ENCODE results near the gene RAB11FIP3.

Gene RAB11FIP3

DNA sequence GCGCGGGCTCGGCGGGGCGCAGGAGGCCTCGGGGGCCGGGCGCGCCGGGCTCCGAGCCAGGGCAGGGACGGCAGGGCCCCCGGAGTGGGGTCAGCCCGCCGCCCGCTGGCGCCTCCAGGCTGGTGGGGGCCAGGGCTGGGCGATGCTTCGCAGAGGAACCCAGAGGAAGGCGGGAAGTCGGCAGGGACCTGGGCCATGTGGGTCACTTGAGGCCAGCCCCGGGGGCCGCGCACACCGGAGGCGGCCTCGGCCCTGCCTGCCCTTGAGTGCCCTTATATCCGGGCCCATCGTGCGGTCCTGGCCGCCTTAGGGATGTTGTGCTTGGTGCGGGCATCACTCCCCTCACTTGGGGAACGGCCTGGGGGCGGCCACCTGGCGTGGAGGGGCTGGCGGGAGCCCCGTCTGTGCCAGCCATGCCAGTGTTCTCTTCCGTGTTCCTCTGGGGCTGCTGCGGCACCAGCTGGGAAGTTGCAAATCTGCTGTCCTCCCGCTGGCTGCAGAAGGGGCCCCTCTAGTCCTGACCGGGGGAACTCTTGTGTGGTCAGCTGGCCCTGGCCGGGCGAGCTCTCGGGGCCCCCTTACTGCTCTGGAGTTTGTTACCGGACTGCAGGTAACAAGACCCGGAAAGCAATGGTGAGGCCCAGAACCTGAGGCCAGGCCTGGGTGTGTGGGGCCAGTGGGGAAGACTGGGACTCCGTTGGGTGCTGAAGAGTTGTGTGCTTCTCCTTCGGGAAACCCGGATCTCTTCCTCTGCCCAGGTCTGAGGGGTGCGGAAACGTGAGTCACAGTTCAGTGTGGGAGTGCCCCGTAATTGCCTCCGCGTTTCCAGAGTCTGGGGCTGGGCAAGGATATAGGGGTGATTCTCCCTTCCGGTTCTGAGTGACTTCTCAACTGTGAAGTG is 102.9 kb downstream of the RAB11FIP3 start:
- Mint-ChIP-seq H3K9me3 (ENCODE audit: low read depth) (no peaks in the 10 kb centered on the region), H3K4me1 (ENCODE audit: low read depth) (peaks cover 17% of the 10 kb centered on the region), H3K4me3 (peak overlapping the region; percentile 94)

DNA sequence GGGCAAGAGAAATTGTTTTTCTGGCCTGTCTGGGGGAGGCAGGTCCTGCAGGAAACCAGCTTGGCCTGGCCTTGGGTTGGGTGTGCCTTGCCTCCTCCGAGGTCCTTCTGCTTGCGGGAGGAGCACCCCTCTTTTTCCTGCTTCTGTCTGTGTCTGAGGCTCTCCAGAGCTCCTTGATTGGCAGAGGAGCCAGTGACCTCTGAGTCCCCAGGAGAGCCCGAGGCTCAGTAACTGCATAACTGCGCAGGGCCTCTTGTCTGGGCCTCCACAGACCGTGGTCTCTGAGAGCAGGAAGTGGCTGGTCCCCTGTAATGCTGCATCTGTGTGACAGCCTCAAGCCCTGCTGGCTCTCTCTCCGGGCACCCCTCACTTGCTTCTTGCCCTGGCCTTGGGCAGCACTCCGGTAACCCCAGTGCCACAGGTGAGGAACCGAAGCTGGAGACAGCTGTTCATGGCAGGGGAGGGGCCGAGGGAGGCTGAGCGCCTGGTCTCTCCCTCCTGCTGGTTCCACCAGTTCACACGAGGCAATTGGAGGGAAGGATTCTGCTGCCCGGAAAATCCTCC is 103.6 kb downstream of the RAB11FIP3 start:
- peaks cover 17% of the 10 kb centered on the region for H3K4me1 Mint-ChIP-seq (ENCODE audit: low read depth)
- no peaks in the 10 kb centered on the region for H3K27me3 Mint-ChIP-seq
- H3K27ac Mint-ChIP-seq = peak overlapping the region; percentile 92
- peak overlapping the region; percentile 94 for H3K4me3 Mint-ChIP-seq
- no peaks in the 10 kb centered on the region for H3K9me3 Mint-ChIP-seq (ENCODE audit: low read depth)
- peaks cover 2% of the 10 kb centered on the region for H3K36me3 Mint-ChIP-seq

More for the DNA sequence above, 102.9 kb downstream of the RAB11FIP3 start:
- Mint-ChIP-seq H3K36me3 (peaks cover 2% of the 10 kb centered on the region), H3K27me3 (no peaks in the 10 kb centered on the region), H3K27ac (peak overlapping the region; percentile 92)

DNA sequence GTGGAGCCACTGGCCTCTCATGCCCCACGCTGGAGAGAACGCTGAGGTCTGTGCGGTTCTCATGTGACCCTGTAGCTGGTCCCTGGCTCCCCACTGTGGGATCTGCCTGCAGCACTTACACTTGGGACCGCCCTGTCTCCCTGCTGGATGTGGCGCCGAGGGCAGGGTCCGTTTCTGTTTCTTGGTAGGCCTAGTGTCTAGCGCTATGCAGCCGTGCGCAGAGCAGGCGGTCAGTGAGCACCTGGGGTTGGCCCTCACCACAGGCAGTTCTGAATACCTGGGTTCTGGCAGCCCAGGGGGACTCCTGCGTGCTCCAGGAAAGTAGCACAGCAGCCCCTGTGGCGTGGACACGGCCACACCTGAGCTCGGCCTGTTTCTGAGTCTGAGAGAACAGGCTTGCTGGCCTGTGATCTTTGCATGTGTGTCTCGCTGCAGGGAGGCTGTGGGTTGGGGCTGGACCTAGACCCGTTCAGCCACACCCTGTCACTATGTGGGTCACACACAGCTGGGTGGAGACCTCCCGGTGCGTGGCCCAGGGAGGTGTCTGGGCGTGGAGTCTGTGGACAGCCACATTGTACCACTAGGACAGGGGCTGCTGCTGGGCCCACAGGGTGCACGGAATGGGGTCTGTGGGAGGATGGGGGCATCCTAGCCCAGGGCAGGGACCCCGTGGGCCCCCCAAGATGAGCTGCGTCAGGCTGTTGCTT is 104.8 kb downstream of the RAB11FIP3 start:
- Mint-ChIP-seq H3K27me3 (no peaks in the 10 kb centered on the region), H3K9me3 (ENCODE audit: low read depth) (no peaks in the 10 kb centered on the region), H3K27ac (peak overlapping the region; percentile 16), H3K4me3 (peak overlapping the region; percentile 94), H3K36me3 (peaks cover 2% of the 10 kb centered on the region), H3K4me1 (ENCODE audit: low read depth) (peaks cover 13% of the 10 kb centered on the region)

DNA sequence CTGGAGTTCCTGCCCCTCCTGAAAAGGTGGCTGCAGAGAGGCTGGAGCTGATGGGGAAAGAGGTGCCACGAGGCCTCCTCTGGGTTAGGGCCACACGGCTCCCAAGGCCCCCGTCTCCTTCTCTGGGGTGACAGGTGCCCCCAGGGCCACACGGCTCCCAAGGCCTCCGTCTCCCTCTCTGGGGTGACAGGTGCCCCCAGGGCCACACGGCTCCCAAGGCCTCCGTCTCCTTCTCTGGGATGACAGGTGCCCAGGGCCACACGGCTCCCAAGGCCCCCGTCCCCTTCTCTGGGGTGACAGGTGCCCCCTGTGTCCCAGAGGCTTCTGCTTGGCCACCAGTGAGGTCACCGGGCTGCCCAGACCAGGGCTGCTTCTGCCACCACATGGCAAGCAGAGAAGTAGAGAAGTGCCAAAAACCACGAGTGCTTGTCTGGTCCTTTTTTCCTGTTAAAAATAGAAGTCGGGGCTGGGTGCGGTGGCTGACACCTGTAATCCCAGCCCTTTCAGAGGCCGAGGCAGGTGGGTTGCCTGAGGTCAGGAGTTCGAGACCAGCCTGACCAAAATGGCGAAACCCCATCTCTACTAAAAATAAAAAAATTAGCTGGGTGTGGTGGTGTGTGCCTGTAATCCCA is 106.2 kb downstream of the RAB11FIP3 start:
- no peaks in the 10 kb centered on the region for H3K36me3 Mint-ChIP-seq
- no peaks in the 10 kb centered on the region for H3K9me3 Mint-ChIP-seq (ENCODE audit: low read depth)
- no peak overlapping the region for H3K27ac Mint-ChIP-seq
- peaks cover 5% of the 10 kb centered on the region for H3K4me1 Mint-ChIP-seq (ENCODE audit: low read depth)
- H3K4me3 Mint-ChIP-seq = no peak overlapping the region
- no peaks in the 10 kb centered on the region for H3K27me3 Mint-ChIP-seq

DNA sequence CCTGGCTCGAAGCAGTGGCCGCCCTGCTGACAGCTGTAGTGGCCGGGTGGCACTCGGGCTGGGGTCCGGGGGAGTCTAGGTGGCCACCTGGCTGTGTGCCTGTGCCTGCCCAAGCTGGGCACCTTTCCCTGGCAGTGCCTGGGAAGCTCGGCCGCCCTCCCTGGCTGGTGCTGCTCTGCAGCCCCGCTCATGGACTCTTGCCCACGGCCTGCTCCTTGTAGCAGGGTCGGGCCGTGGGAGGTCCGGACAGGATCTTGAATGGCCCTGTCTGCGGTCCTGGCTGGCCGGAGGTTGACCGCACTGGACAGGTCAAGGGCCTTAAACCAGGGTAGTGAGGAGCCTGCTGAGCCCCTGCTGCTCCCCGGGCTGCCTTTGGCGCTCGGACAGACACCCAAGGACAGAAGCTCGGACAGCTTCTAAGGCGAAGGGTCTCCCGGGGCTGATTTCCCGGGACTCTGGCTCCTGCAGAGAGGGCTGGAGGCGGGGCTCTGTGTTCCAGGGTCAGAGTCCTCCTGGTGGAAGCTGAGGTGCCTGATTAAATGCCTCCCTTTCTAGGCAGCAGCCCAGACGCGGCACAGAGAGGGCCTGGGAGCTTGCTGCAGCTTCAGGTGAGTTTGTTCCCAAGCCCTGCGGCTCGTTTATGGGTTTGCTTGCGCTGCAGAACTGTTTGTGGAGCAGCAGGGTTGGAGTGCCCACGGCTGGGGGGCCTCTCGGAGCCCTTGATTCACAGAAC is 108.1 kb downstream of the RAB11FIP3 start:
- no peaks in the 10 kb centered on the region for H3K36me3 Mint-ChIP-seq
- H3K27me3 Mint-ChIP-seq = no peaks in the 10 kb centered on the region
- no peak overlapping the region for H3K4me3 Mint-ChIP-seq
- H3K27ac Mint-ChIP-seq = no peak overlapping the region
- H3K4me1 Mint-ChIP-seq (ENCODE audit: low read depth) = peaks cover 5% of the 10 kb centered on the region
- no peaks in the 10 kb centered on the region for H3K9me3 Mint-ChIP-seq (ENCODE audit: low read depth)

DNA sequence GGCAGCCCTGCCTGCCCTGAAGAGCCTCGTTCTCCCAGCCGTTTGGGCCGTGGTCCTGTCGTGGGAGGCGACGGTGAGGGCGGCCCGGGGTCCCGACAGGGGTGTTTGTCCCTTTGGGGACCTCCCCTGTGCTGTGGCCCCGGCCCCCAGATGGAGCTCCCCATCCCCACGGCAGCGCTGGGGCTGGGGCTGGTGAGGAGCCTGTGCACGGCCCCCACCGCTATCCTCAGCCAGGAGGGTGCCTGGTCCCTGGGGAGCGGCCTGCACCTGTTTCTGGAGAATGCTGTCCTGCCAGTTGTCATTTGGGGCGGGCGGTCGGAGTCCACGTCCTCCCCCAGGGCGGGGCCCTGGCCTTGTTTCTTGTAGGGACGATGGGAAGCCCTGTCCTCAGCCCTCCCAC is 108.7 kb downstream of the RAB11FIP3 start:
- no peaks in the 10 kb centered on the region for H3K9me3 Mint-ChIP-seq (ENCODE audit: low read depth)
- H3K36me3 Mint-ChIP-seq = no peaks in the 10 kb centered on the region
- H3K4me3 Mint-ChIP-seq = no peak overlapping the region
- peaks cover 5% of the 10 kb centered on the region for H3K4me1 Mint-ChIP-seq (ENCODE audit: low read depth)
- H3K27me3 Mint-ChIP-seq = no peaks in the 10 kb centered on the region
- no peak overlapping the region for H3K27ac Mint-ChIP-seq

DNA sequence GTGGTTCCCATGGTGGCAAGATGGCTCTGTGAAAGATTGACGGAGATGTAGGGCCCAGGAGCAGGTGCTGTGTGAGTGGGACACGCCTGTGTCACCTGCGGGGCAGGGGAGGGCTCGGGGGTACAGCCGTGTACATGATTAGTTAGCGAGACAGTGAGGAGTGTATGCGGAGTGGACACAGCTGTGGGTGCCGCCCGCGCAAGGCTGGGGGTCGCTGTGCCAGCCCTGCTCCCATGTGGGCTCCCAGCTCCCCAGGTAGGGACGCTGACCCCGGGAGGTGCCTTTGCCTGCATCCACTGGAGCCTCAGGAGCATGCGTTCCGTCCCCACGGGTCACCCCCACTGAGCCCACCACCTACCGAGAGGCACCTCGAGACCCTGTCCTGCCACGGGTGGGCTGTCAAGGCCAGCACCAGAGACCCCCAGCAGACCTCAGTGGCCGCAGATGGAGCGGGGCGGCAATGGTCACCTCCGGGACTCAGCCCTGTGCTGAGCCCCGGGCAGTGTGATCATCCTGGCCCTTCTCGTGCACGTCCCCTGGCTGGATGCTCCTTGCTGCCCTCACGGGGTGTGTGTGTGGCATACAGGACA is 109.5 kb downstream of the RAB11FIP3 start:
- Mint-ChIP-seq H3K36me3 (no peaks in the 10 kb centered on the region), H3K9me3 (ENCODE audit: low read depth) (no peaks in the 10 kb centered on the region), H3K27ac (no peak overlapping the region), H3K4me3 (no peak overlapping the region), H3K27me3 (no peaks in the 10 kb centered on the region), H3K4me1 (ENCODE audit: low read depth) (peaks cover 3% of the 10 kb centered on the region)

DNA sequence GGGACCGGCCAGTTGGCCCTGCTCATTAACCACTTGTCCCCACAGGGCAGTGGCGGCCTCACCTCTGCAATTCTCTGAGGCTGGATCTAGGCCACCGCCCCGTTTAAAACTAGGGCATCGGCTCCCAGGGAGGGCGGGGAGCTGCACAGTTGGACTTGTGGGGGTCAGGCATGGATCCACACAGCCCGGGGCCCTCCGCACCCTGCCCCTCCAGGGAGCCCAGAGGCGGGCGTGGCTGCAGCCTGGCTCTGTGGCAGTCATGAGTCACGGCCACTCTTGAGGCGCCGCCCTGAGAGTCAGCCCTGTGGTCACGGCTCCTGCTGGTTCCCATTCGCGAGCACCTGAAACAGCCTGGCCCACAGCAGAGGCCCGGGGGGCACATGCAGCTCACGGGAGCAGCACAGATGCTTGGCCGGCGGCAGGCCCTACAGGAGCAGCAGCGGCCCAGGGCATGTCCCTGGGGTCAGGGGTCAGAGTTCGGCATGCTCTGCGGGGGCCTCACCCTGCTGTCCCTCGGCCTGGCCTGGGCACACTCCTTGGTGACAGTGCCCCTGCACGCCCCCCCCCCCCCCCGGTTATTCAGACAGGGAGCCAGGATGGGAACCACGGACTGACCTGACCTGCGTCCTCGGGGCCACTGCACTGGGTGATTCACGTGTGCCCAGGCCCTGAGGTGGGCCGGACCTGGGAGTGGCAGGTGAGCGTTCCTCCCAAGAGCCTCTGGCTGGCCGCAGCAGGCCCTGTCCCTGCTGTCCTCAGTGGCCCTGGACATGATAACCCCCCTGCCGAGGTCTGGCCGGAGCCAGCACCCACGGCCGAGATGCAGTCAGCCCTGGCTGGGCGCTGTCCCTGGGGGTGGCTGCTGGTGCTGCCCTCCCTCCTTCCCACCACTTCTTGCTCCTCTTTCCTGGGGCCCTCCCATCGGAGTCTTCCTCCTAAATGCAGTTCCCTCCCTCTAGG is 110.3 kb downstream of the RAB11FIP3 start:
- no peaks in the 10 kb centered on the region for H3K27me3 Mint-ChIP-seq
- H3K4me1 Mint-ChIP-seq (ENCODE audit: low read depth) = no peaks in the 10 kb centered on the region
- no peak overlapping the region for H3K4me3 Mint-ChIP-seq
- no peaks in the 10 kb centered on the region for H3K36me3 Mint-ChIP-seq
- H3K27ac Mint-ChIP-seq = no peak overlapping the region
- H3K9me3 Mint-ChIP-seq (ENCODE audit: low read depth) = no peaks in the 10 kb centered on the region

DNA sequence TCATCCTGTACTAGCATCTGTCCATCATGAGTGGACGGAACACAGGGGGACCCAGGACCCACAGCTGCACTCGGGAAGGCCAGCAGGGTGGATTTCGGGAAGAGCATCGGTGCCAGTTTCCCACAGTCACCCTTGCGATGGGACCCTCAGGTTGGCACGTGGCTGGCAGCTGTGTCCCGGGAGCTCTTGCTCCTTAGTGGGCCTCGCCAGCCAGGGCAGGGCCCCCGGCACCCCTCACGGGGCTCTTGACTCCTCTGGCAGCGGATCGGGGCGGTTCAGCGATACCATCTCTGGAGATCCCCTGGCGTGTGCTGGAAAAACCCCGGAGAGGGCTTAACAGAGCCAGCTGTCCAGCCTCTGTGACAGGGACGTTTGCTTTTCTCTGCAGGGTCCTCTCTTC is 111.3 kb downstream of the RAB11FIP3 start:
- no peaks in the 10 kb centered on the region for H3K9me3 Mint-ChIP-seq (ENCODE audit: low read depth)
- H3K36me3 Mint-ChIP-seq = no peaks in the 10 kb centered on the region
- H3K27me3 Mint-ChIP-seq = no peaks in the 10 kb centered on the region
- no peak overlapping the region for H3K27ac Mint-ChIP-seq
- no peak overlapping the region for H3K4me3 Mint-ChIP-seq
- H3K4me1 Mint-ChIP-seq (ENCODE audit: low read depth) = no peaks in the 10 kb centered on the region

DNA sequence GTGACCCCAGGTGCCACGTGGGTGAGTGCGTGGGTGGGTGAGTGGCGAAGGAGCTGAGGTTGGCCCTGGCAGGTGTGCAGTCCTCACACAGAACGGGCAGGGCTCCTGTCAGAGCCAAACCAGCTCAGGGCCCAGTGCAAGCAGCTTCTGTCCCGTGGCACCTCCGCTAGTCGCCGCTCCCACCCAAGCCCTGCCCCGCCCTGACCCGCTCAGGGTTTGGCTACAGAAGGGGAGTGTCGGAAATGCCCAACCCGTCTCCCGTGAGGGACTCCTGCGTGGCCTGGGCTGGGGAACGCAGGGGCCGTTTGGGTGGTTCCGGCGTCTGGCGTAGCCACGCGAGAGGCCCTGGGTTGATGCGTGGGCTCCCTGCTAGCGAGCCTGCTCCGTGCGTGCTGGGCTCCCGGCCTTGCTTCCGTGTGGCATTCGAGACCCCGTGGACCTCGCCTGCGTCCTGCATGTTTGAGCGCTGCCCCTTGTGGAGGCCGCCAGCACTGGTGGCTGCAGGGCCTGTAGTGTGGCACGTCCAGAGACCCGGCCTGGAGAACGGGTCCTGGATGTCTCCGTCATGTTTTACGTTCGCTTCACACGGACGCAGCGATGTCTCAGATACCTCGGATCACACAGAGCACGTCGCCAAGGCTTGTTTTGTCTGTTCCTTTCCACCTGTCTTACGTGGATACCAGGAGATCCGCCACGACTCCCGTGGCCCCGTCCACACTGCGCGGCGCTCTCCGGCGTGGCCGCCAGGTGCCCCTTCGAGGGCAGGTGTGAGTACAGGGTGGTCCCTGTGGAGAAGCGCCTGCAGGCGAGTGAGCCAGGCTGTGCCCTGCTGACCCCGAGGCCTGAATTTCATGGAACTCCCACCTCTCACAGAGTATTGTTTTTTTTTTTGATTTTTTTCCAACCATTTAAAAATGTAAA is 112.2 kb downstream of the RAB11FIP3 start:
- Mint-ChIP-seq H3K9me3 (ENCODE audit: low read depth) (no peaks in the 10 kb centered on the region), H3K36me3 (no peaks in the 10 kb centered on the region), H3K4me3 (no peak overlapping the region), H3K27me3 (no peaks in the 10 kb centered on the region), H3K4me1 (ENCODE audit: low read depth) (no peaks in the 10 kb centered on the region), H3K27ac (no peak overlapping the region)

DNA sequence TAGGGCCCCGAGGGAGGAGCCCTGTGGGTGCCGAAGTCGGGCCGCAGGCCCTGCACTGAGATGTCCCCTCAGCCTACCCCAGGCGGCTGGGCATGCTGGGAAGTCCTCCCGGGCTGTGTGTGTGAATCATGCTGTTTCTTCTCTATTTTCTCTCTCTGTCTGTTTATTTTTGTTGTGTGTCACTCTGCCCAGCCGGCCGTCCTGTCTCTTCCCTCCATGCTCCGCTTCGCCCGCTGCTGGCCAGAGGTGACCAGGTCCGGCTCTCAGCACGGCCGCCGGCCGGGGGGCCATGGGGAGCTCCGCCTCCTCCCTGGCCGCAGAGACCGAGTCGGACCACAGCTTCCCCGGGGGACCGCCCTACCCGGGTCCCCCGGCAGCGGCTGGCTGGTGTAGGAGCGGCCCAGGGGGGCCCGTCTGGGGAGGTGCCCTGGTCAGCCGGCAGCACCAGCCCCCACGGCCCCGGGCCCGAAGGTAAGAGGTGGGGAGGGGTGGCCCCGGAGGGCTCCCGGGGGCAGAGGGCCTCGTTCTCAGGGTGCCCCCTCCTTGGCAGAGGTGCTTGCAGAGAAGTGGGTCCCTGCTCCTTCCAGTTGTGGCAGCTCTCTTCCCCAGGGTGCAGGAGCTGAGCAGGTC is 114.6 kb downstream of the RAB11FIP3 start:
- H3K27ac Mint-ChIP-seq = no peak overlapping the region
- H3K4me3 Mint-ChIP-seq = no peak overlapping the region
- no peaks in the 10 kb centered on the region for H3K9me3 Mint-ChIP-seq (ENCODE audit: low read depth)
- H3K27me3 Mint-ChIP-seq = no peaks in the 10 kb centered on the region
- no peaks in the 10 kb centered on the region for H3K36me3 Mint-ChIP-seq
- peaks cover 1% of the 10 kb centered on the region for H3K4me1 Mint-ChIP-seq (ENCODE audit: low read depth)

DNA sequence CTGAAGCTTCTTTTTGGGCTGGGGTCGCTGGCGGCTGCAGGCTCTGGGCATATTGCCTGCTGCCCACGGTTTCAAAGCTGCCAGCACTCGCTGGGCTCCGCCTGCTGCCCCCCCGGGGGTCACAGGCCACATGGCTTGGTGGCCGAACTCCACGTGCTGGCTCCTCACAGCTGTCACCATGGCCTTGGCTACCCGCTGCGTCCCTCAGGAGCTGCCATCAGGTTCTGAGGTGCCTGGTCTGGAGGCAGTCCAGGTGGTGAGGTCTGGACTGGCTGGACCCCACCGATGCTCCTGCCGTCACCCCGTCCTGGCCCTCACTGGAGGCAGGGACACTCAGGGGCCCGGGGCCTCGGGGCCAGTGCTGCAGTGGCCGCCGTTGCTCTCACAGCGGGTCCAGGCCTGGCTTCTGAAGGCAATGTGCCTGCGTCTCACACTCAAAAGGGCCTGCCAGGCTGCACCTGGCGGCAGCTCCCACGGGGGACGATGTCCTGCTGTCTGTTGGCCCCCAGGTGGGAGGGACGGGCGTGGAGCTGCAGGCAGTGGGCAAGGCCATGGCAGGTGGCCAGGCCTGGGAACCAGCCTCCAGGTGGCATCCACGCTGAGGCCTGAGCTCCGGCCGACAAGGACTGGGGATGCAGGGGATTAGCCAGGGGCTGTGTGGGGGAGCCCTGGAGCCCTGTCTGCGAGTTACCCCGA is 115.3 kb downstream of the RAB11FIP3 start:
- H3K27me3 Mint-ChIP-seq = no peaks in the 10 kb centered on the region
- H3K4me1 Mint-ChIP-seq (ENCODE audit: low read depth) = peaks cover 1% of the 10 kb centered on the region
- H3K9me3 Mint-ChIP-seq (ENCODE audit: low read depth) = no peaks in the 10 kb centered on the region
- no peaks in the 10 kb centered on the region for H3K36me3 Mint-ChIP-seq
- no peak overlapping the region for H3K4me3 Mint-ChIP-seq
- H3K27ac Mint-ChIP-seq = no peak overlapping the region

Measured in activated naive CD8-positive, alpha-beta T cell (primary cell).